CD14-positive monocyte (primary cell): Measurements from ENCODE around the gene SIPA1L3. TPM values are rescaled to one million over a fixed set of nuclear protein-coding genes. Genes with fewer than 3 reads are reported as not detected.
"Not testable (repeated sequence)": the region's sequence is repeated elsewhere in the genome, so short reads cannot be mapped to it uniquely, and the experiment has no call there.

Experiments used
- DNase-seq, 3 donors: peaks; one replicate each; pipeline ENCODE4 v3.0.0-alpha.2; 2011 to 2022
- H2AFZ ChIP-seq: 2 replicates; pipeline ENCODE4 v1.6.0; 2012; ENCODE audit warnings: mild to moderate bottlenecking, low read depth, low read length, inconsistent platforms; ENCODE audit not compliant: insufficient read depth, poor library complexity, severe bottlenecking
- H3K27ac ChIP-seq, 2 donors: 1 replicate in 1 of 2; 2 replicates in 1 of 2; pipeline ENCODE4 v1.5.1; 2012 to 2013; ENCODE audit warnings: low read length in 2 of 2, control low read depth in 1 of 2, inconsistent platforms in 1 of 2, low read depth in 1 of 2, mild to moderate bottlenecking in 1 of 2
- H3K27me3 ChIP-seq, 2 donors: one replicate each; pipeline versions ENCODE4 v1.6.0 to v1.6.1; 2011 to 2013; ENCODE audit warnings: low read length in 2 of 2; ENCODE audit not compliant: control insufficient read depth in 2 of 2, insufficient read depth in 2 of 2
- H3K36me3 ChIP-seq, 2 donors: replicated peaks in 1 of 2; 1 replicate in 1 of 2; 2 replicates in 1 of 2; pipeline versions ENCODE4 v1.5.1 to v1.6.1; 2012 to 2013; ENCODE audit warnings: low read length in 2 of 2, control low read depth in 1 of 2, inconsistent platforms in 1 of 2, mild to moderate bottlenecking in 1 of 2; ENCODE audit not compliant: insufficient read depth in 2 of 2, control insufficient read depth in 1 of 2
- H3K4me1 ChIP-seq, 2 donors: 1 replicate in 1 of 2; 2 replicates in 1 of 2; pipeline versions ENCODE4 v1.5.1 to v1.6.1; 2012 to 2013; ENCODE audit warnings: low read length in 2 of 2, control low read depth in 1 of 2, inconsistent platforms in 1 of 2, mild to moderate bottlenecking in 1 of 2, moderate library complexity in 1 of 2; ENCODE audit not compliant: insufficient read depth in 2 of 2, control insufficient read depth in 1 of 2
- H3K4me2 ChIP-seq: replicated peaks from 2 replicates; pipeline ENCODE3; 2012; ENCODE audit warnings: low read length, moderate library complexity, mild to moderate bottlenecking; ENCODE audit not compliant: poor library complexity, severe bottlenecking; ENCODE audit errors: extremely low read depth
- H3K4me3 ChIP-seq, 3 experiments: fragments of 200-600 bp in 1 of 3; sonication (generic) in 1 of 3; replicated peaks in 1 of 3; 1 replicate in 2 of 3; 2 replicates in 1 of 3; pipeline ENCODE4 v1.5.1; 2011 to 2013; ENCODE audit warnings: low read length in 3 of 3, mild to moderate bottlenecking in 3 of 3, control low read depth in 2 of 3, low read depth in 2 of 3, inconsistent platforms in 1 of 3, moderate library complexity in 1 of 3
- H3K79me2 ChIP-seq: 2 replicates; pipeline ENCODE4 v1.6.0; 2012; ENCODE audit warnings: mild to moderate bottlenecking, control low read depth, inconsistent platforms, low read length, moderate library complexity; ENCODE audit not compliant: insufficient read depth
- H3K9ac ChIP-seq: 2 replicates; pipeline ENCODE4 v1.6.0; 2017; ENCODE audit warnings: low read length, mild to moderate bottlenecking; ENCODE audit not compliant: insufficient read depth, poor library complexity, severe bottlenecking
- H3K9me3 ChIP-seq, 2 donors: replicated peaks in 1 of 2; 1 replicate in 1 of 2; 2 replicates in 1 of 2; pipeline versions ENCODE4 v1.5.1 to v1.6.1; 2012 to 2013; ENCODE audit warnings: low read length in 2 of 2, control low read depth in 1 of 2; ENCODE audit not compliant: control insufficient read depth in 1 of 2, insufficient read depth in 1 of 2
- H4K20me1 ChIP-seq: 2 replicates; pipeline ENCODE4 v1.6.0; 2012; ENCODE audit warnings: mild to moderate bottlenecking, low read length, control low read depth, moderate library complexity; ENCODE audit not compliant: insufficient read depth
- H3K27ac Mint-ChIP-seq, 7 donors: one replicate each; pipeline ENCODE4 v1.8.0; 2020; ENCODE audit warnings: mild to moderate bottlenecking in 7 of 7, mixed read lengths in 7 of 7, moderate library complexity in 6 of 7, inconsistent platforms in 2 of 7
- H3K27me3 Mint-ChIP-seq, 3 donors: one replicate each; pipeline ENCODE4 v1.8.0; 2021 to 2022; ENCODE audit warnings: low read depth in 3 of 3, mild to moderate bottlenecking in 3 of 3, mixed read lengths in 3 of 3, moderate library complexity in 3 of 3, inconsistent platforms in 1 of 3
- H3K36me3 Mint-ChIP-seq, 2 donors: one replicate each; pipeline ENCODE4 v1.8.0; 2020; ENCODE audit warnings: mixed read lengths in 2 of 2, inconsistent platforms in 1 of 2, mild to moderate bottlenecking in 1 of 2
- H3K4me1 Mint-ChIP-seq: one replicate; pipeline ENCODE4 v1.8.0; 2020; ENCODE audit warnings: mild to moderate bottlenecking, mixed read lengths
- H3K4me3 Mint-ChIP-seq, 2 donors: one replicate each; pipeline ENCODE4 v1.8.0; 2020; ENCODE audit warnings: mild to moderate bottlenecking in 2 of 2, mixed read lengths in 2 of 2, moderate library complexity in 1 of 2
- H3K9me3 Mint-ChIP-seq, 7 donors: one replicate each; pipeline ENCODE4 v1.8.0; 2020 to 2022; ENCODE audit warnings: mixed read lengths in 7 of 7, mild to moderate bottlenecking in 6 of 7, moderate library complexity in 6 of 7, inconsistent platforms in 2 of 7
- CTCF ChIP-seq: fragments of 200-600 bp; IDR thresholded peaks from one replicate; pipeline ENCODE4 v1.8.0; 2022; ENCODE audit warnings: antibody characterized with exemption, mild to moderate bottlenecking
- WGBS: methylation state at CpG from one replicate; pipeline ENCODE4 v1.1.5; 2013; ENCODE audit warnings: missing lambda C conversion rate; ENCODE audit not compliant: insufficient coverage; 5-methylcytosine and 5-hydroxymethylcytosine counted together
- intact Hi-C, 2 donors: fragments of 100-400 bp; cut with micrococcal nuclease; formaldehyde crosslinking; loops; one replicate each; pipeline versions ENCODE4 v1.15.0 to v1.15.1; 2023
- polyA plus RNA-seq, 3 donors: library from polyadenylated mRNA; depleted of rRNA in 1 of 3; unstranded in 2 of 3; stranded (reverse) in 1 of 3; fragments of 300-500 nt in 2 of 3; fragments of >200 nt in 1 of 3; fragmentation: Illumina TruSeq in 2 of 3; gene quantifications; 1 replicate in 2 of 3; 2 replicates in 1 of 3; pipeline ENCODE4 v1.2.3, GENCODE V29; 2012 to 2021

Gene SIPA1L3
- polyA plus RNA-seq, 3 donors: 0.55 to 4.5 (median 0.99) TPM

GRCh38 chr19:38228491-38229439 is 321.8 kb downstream of the SIPA1L3 start:
- peak overlapping the region; percentile 4 for H3K4me2 ChIP-seq
- no peak for TF ChIP-seq CTCF
- intact Hi-C loops: no loop called here
- DNase-seq: no peak
- H3K27me3 Mint-ChIP-seq: peaks cover 62 to 81% (median 72%) of the 10 kb centered on the region in 3 donors
- no peaks in the 10 kb centered on the region for H3K79me2 ChIP-seq
- peaks cover 48 to 76% of the 10 kb centered on the region in 2 donors for H3K27me3 ChIP-seq
- WGBS: under 1% methylated on average over 47 of the region's 80 CpGs
- peaks cover 10% of the 10 kb centered on the region for H3K4me1 Mint-ChIP-seq
- H3K27ac ChIP-seq: no peak overlapping the region
- no peak overlapping the region for H3K27ac Mint-ChIP-seq
- no peak overlapping the region for H2AFZ ChIP-seq
- H3K9me3 Mint-ChIP-seq: peaks cover 0 to 33% (median 12%) of the 10 kb centered on the region in 7 donors
- H4K20me1 ChIP-seq: no peaks in the 10 kb centered on the region
- no peak overlapping the region for H3K4me3 ChIP-seq
- peaks cover 0 to 18% of the 10 kb centered on the region in 2 donors for H3K9me3 ChIP-seq
- peaks cover 0 to 7% of the 10 kb centered on the region in 2 donors for H3K36me3 Mint-ChIP-seq
- peaks cover 9 to 16% of the 10 kb centered on the region in 2 donors for H3K4me1 ChIP-seq
- H3K4me3 Mint-ChIP-seq: peak overlapping the region in 1 of 2 donors; percentile 75
- no peak overlapping the region for H3K9ac ChIP-seq
- no peaks in the 10 kb centered on the region for H3K36me3 ChIP-seq

- H3K36me3 Mint-ChIP-seq: peaks cover 0 to 4% of the 10 kb centered on the region in 2 donors
- intact Hi-C loops: loop anchor here (5.0 kb wide), 2 partner anchors 143 to 327 kb away; partner anchors contain the start of gene PSMD8 (in 1 of the 2)
- WGBS: under 1% methylated on average over 48 of the region's 54 CpGs
- Histone ChIP-seq H3K27ac (no peak overlapping the region), H3K36me3 (no peaks in the 10 kb centered on the region), H3K79me2 (no peaks in the 10 kb centered on the region), H4K20me1 (no peaks in the 10 kb centered on the region), H2AFZ (no peak overlapping the region), H3K4me3 (no peak overlapping the region), H3K27me3 (peaks cover 42 to 69% of the 10 kb centered on the region in 2 donors), H3K9me3 (peaks cover 0 to 9% of the 10 kb centered on the region in 2 donors), H3K4me2 (peak overlapping the region; percentile 4), H3K9ac (no peak overlapping the region), H3K4me1 (peaks cover 6 to 9% of the 10 kb centered on the region in 2 donors)
- peak; percentile 1 to 21 (median 9) for DNase-seq
- no peak for TF ChIP-seq CTCF
- no peak overlapping the region for H3K27ac Mint-ChIP-seq
- H3K27me3 Mint-ChIP-seq: peaks cover 55 to 75% (median 64%) of the 10 kb centered on the region in 3 donors
- H3K9me3 Mint-ChIP-seq: peaks cover 0 to 26% (median 6%) of the 10 kb centered on the region in 7 donors
- peaks cover 4% of the 10 kb centered on the region for H3K4me1 Mint-ChIP-seq
- H3K4me3 Mint-ChIP-seq: peak overlapping the region in 1 of 2 donors; percentile 69
Observed at GRCh38 chr19:38229585-38230073, 322.6 kb downstream of the SIPA1L3 start.

GRCh38 chr19:38230506-38231133 is 323.6 kb downstream of the SIPA1L3 start:
- H3K9me3 ChIP-seq, H3K79me2 ChIP-seq, H3K36me3 ChIP-seq, H2AFZ ChIP-seq, H3K4me3 ChIP-seq, H3K4me1 Mint-ChIP-seq, H3K9ac ChIP-seq, H3K36me3 Mint-ChIP-seq, DNase-seq, H4K20me1 ChIP-seq, H3K27ac Mint-ChIP-seq, H3K4me1 ChIP-seq, H3K27ac ChIP-seq, H3K4me2 ChIP-seq: not testable (repeated sequence)
- Mint-ChIP-seq H3K9me3 (peaks cover 0 to 25% (median 6%) of the 10 kb centered on the region in 7 donors), H3K27me3 (peaks cover 47 to 67% (median 56%) of the 10 kb centered on the region in 3 donors), H3K4me3 (peak overlapping the region in 1 of 2 donors; percentile 70)
- intact Hi-C loops: loop anchor here (5.0 kb wide), 2 partner anchors 142 to 328 kb away; partner anchors contain the start of gene PSMD8 (in 1 of the 2)
- no CpG with 5 or more reads among the region's 3 CpGs for WGBS
- peaks cover 38 to 59% of the 10 kb centered on the region in 2 donors for H3K27me3 ChIP-seq
